Endothelial cell of umbilical vein (primary cell): ENCODE data around the gene AK5.

Source experiments
- EZH2 ChIP-seq: IDR thresholded peaks from 2 replicates; pipeline ENCODE4 v1.6.1; 2012; ENCODE audit warnings: borderline replicate concordance, low read depth, mild to moderate bottlenecking, moderate library complexity, low read length, inconsistent platforms; ENCODE audit not compliant: severe bottlenecking
- FOS ChIP-seq: IDR thresholded peaks from 2 replicates; pipeline ENCODE4 v1.6.1; 2011; ENCODE audit warnings: mild to moderate bottlenecking, low read length, moderate library complexity, borderline replicate concordance; ENCODE audit not compliant: insufficient read depth
- GATA2 ChIP-seq: IDR thresholded peaks from 2 replicates; pipeline ENCODE4 v1.7.0; 2011; ENCODE audit warnings: low read depth, mild to moderate bottlenecking, moderate library complexity, mixed read lengths, low read length; ENCODE audit not compliant: insufficient read length, insufficient read depth
- JUN ChIP-seq: IDR thresholded peaks from 2 replicates; pipeline ENCODE4 v1.6.1; 2011; ENCODE audit warnings: borderline replicate concordance, low read depth; ENCODE audit not compliant: insufficient read length, insufficient read depth
- POLR2A ChIP-seq: IDR thresholded peaks from 2 replicates; pipeline ENCODE4 v1.6.1; 2012; ENCODE audit warnings: low read depth, mild to moderate bottlenecking, control low read depth, low read length
- POLR2AphosphoS5 ChIP-seq: IDR thresholded peaks from 2 replicates; pipeline ENCODE4 v1.6.1; 2012; ENCODE audit warnings: low read depth, mild to moderate bottlenecking, control low read depth, low read length, moderate library complexity; ENCODE audit not compliant: insufficient read depth
- TF ChIP-seq, protein P1 (sequence below), 2 donors: IDR thresholded peaks; 1 replicate in 1 of 2; 2 replicates in 1 of 2; pipeline ENCODE4 v1.5.1; 2011; ENCODE audit warnings: low read length in 2 of 2, mild to moderate bottlenecking in 2 of 2, moderate library complexity in 2 of 2, control low read depth in 1 of 2, inconsistent platforms in 1 of 2, low read depth in 1 of 2; ENCODE audit not compliant: insufficient read depth in 1 of 2; ENCODE audit errors: extremely low read depth in 1 of 2
- TF ChIP-seq, protein P2 (sequence below): IDR thresholded peaks from 2 replicates; pipeline ENCODE4 v1.6.1; 2011; ENCODE audit not compliant: insufficient read depth, insufficient read length

DNA sequence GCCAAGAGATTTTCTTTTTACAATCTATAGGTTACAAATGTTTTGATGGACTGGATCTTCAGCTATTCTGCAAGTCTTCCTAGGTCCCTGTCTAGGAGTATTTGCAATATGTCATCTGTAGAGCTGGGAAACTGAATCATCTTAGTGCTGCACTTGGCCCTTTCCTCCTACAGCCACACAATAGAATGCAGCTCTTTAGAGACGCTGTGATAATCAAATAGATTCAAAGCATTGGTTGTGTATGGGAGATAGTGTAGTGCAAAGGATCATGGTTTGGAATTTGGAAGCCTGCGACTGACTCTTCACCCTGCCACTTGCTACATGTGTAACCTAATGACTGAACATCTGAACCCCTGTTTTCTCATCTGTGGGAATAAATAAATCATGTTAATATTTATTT, 93.7 kb downstream of the AK5 start:
- TF ChIP-seq POLR2AphosphoS5 (no peak), POLR2A (no peak), JUN (no peak), EZH2 (no peak), GATA2 (no peak), FOS (no peak)
- TF ChIP-seq, protein P1, sequence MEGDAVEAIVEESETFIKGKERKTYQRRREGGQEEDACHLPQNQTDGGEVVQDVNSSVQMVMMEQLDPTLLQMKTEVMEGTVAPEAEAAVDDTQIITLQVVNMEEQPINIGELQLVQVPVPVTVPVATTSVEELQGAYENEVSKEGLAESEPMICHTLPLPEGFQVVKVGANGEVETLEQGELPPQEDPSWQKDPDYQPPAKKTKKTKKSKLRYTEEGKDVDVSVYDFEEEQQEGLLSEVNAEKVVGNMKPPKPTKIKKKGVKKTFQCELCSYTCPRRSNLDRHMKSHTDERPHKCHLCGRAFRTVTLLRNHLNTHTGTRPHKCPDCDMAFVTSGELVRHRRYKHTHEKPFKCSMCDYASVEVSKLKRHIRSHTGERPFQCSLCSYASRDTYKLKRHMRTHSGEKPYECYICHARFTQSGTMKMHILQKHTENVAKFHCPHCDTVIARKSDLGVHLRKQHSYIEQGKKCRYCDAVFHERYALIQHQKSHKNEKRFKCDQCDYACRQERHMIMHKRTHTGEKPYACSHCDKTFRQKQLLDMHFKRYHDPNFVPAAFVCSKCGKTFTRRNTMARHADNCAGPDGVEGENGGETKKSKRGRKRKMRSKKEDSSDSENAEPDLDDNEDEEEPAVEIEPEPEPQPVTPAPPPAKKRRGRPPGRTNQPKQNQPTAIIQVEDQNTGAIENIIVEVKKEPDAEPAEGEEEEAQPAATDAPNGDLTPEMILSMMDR (IDR thresholded peaks at IDR 0.05; ENCODE audit: extremely low read depth in 1 of 2, insufficient read depth in 1 of 2, low read depth in 1 of 2, low read length in 2 of 2), result no peak
- TF ChIP-seq, protein P2, sequence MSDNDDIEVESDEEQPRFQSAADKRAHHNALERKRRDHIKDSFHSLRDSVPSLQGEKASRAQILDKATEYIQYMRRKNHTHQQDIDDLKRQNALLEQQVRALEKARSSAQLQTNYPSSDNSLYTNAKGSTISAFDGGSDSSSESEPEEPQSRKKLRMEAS, result no peak
